MV-4-11 (cell line): ENCODE results near the gene SMIM36.
A peak's percentile ranks its signal among the peaks of the same experiment; 100 is the strongest.
"Not testable (repeated sequence)": the region's sequence is repeated elsewhere in the genome, so short reads cannot be mapped to it uniquely, and the experiment has no call there.

Experiments
- DNase-seq: peaks from one replicate; lab custom pipeline; 2025; lab: John Stamatoyannopoulos, UW

The SMIM36 gene

DNA sequence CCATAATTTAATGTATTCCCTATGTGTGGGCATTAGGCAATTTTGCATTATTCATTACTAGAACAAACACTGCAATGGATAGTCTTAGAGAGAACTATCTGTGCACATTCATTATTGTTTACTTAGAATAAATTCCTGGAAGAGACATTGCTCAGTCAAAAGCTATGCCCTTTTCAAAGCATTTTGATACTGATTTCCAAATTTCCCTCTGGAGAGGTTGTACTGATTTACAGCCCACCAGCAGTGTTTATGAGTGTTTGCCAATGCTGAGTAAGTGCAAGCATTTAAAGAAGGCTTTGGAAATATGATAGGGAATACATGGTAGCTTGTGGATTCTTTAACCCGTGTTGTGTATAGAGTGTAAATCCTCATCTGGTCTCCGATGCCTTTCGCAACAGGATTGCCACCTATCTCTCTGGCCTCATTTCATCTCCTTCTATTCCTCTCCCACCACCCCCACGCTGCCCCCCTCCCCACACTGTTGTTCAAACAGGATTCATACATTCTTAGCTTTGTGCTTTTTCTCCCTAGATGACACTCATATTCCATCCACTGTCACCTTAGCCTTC is 56.3 kb downstream of the SMIM36 start:
- DNase-seq = no peak

DNA sequence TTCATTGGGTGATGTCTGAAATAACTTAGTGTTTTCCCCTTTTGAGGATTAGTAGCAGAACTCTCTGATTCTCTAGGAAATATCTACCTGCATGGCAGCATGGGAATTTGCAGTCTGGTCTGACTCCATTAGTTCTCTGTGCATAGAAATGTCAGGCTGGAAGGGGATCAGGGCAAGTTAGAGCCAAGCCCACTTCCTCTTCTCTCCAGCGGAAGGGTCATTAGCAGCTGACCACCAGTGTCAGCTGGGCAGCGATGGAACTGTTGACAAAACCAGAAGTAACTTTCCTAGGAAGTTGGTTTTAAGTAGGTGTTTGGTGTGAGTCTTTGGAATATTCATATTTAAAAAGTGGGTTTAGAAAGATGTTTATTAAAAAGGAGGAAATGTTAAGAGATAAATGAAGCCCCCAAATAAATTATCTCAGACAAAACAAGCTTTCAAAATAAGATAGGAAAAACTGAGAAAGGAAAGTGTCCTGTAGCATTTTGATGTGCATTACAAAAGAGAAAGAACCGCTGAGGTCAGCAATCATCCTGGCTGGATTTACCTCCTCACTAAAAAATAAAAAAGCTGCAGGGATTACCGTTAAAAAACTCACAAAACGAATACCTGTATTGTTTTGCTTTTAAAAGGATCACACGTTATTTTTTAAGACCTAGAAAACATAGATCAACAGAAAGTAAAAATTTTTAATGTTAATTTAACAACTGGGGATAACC is 57.3 kb downstream of the SMIM36 start:
- peak; percentile 27 for DNase-seq

DNA sequence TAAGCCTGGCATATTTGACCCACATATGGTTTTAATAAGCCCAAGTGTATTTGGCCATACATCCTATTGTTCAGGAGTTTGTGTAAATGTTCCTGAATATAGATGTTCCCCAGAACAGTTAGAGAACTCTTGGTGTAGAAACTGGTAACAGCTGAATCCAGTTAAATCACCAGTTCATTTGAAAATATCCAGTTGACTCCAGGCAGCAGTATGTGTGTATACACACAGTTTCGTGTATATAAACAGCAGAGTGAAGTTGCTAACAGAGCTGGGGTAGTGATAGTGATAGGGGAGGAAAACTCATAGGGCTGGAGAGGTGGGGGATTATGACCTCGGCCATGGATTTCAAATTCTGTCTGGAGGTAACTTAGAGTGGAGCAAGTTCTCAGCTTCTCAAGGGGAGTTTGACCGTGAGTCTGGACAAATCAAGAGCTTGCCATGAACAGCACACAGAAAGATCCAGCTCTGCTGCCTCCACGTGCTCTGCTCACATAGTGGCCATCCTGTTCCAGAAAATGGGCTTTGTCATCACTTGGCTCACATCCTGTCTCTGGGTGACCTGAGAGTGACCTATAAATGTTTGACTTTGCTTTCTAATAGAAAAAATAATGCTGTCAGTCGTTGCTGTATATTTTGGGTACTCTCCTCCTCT is 59.0 kb downstream of the SMIM36 start:
- no peak for DNase-seq

DNA sequence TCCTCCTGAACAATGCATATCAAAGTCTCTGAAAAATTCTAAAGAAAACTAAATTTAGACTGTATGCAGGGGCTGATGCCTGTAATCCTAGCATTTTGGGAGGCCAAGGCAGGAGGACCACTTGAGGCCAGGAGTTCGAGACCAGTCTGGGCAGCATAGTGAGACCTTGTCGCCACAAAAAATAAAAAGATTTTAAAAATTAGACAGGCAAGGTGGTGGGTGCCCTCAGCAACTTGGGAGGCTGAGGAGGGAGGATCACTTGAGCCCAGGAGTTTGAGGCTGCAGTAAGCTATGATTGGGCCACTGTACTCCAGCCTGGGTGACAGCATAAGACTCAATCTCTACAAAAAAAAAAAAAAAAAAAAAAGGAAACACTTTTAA is 59.5 kb downstream of the SMIM36 start:
- DNase-seq = no peak

DNA sequence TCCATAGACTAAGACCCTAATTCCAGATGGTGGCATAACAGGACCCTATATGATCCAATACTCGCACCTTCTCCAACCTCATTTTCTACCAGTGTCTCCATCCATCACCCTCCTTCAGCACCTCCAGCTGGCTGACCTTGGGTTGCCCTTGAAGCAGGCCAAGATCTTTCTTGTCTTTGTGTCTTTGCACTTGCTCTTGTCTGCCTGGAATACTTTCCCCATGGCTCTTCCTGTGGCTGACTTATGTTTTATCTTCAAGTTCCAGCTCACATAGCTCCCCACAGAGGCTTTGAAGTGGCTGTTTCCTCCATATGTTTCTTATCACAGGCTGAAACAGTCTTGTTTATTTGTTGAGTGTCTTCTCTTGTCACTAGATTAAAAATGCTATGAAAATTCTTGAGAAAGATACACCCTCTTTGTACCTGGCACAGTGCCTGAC is 60.0 kb downstream of the SMIM36 start:
- DNase-seq = no peak

DNA sequence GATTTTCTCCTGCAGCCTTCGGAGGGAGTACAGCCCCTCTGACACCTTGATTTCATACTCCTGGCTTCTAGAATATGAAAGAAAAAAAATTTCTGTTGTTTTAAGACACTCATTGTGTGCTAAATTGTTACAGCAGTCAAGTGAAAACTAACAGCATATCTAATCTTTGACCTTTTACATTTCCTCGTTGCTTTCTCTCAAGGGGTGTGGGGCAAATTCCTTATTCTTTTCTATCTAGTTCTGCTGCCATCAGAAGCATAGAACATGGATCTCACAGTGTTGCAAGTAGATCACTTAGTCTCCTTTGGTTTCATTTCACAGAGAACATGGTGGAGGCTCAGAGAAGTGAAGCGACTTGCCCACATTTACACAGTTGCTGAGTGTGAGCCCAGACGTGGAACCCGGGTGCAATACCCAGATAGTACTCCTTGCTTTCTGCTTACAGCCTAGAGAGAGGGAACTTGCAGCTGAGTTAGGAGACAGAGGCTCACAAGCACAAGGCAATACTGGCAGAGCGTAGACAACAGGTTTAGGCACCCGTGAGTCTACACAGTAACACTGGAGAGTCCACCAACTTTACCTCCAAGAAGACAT is 60.9 kb downstream of the SMIM36 start:
- no peak for DNase-seq

DNA sequence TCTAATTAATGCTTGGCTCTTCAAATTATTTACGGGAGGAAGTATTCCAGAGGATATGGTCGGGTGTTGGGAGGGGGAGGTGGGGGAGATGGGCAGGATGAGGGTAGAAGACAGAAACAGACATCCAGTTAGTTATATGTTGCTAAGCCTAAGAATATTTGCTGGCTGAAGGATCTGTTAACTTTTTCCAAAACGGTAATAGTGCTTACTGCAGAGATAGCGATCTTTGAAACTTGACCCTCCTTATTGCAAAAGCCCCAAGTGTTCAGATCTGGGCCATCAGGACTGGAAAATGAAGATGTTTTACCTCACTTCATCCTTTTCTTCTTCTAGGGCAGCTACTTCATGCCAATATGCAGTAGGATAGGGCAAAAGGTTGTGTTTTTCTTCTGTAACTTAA is 62.6 kb downstream of the SMIM36 start:
- no peak for DNase-seq

DNA sequence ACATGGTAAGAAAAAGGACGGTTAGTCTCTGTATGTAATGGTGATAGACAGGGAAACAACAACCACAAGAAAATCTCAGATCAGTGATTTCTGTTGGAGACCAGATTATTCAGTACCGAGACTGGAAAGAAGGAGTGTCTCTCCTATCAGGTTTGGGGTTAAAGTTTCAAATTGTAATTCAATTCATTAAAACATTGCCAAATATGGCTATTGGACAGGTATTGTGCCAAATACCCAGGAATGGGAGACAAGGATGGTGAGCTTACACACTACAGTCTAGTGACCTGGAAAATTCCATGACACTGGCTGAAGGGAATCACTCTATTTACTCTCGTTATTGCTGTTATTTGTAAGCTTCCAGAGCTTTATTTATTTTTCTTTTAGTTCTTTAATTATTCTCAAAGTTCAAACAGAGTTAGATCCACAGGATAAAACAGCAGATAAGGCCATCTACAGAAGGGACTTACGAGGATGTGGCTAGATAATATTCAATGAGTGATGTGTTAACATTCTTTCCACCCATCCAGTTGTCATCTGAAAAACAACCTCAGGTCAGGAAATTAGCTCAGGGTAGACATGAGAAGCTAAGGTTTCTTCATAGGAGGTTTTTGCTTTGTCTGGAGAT is 64.6 kb downstream of the SMIM36 start:
- no peak for DNase-seq

DNA sequence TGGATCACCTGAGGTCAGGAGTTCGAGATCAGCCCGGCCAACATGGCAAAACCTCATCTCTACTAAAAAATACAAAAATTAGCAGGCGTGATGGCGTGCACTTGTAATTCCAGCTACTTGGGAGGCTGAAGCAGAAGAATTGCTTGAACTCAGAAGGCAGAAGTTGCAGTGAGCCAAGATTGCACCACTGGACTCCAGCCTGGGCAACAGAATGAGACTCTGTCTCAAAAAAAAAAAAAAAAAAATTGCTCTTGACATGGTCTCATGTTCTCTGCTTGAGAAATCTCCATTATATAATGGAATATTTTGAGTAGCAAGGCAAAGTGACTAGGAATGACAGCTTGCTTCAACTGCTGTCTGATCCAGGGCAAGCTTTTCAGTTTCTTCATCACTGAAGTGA is 65.2 kb downstream of the SMIM36 start:
- DNase-seq = not testable (repeated sequence)

DNA sequence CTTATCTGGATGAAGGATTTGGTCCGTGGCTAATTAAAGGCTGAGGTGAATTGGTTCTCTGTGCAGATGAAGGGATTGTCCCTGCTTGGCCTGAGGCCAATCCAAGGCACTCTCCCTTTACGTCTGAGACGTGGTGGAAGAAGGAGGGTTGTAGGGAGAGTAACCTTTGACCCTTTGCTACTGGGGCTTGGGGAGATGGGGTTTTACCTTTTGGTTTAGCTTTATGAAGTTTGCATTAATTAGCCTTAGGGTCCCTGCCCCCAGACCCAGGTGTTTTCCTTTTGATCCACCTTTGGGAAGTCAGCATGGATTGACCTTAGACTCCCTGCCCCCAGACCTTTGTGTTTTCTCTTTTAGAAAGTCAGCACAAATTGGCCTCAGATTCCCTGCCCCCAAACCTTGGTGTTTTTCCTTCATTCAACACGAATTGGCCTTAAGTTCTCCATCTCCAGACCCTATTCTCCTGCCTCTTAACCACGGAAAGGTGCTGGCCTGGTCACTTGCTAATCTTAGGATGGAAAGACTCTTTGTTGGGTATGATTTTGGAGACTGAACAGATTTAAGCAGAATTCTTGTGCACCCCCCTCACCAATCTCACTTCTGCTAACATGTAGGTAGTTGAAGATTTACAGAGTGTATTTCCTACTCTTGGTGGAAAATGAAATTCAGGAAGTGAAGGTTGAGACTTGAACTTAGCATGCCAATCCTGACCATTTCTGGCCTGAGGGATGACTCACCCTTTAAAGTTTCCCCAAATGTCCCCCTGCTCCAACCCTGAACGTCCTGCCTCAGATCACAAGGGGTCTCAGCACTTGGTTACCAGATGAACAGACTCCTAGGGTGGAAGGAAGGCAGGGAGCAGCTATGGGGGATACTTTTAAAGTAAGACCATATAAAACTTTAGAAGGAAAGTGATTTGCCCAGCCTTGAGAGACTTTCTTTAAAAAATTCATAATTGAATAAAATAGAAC is 66.5 kb downstream of the SMIM36 start:
- DNase-seq = peak; percentile 78

DNA sequence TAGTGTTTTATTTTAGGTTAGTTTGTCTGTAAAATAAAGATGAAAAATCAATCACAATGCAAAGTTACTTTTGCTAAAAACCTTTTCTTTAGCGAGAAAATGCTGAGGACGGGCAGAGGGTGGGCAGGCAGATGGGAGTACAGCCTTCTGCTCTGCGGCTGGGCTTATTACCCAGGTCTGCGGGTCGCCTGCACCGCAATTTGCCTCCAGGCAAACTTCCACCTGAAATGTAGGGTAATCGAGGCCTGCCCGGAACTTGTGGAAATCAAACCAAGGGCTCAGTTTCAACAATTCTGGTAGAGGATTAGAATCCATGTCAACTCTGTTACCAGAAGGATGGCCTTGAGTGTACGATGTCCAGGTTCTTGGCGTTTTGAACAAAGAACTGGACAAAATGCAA is 67.3 kb downstream of the SMIM36 start:
- no peak for DNase-seq

DNA sequence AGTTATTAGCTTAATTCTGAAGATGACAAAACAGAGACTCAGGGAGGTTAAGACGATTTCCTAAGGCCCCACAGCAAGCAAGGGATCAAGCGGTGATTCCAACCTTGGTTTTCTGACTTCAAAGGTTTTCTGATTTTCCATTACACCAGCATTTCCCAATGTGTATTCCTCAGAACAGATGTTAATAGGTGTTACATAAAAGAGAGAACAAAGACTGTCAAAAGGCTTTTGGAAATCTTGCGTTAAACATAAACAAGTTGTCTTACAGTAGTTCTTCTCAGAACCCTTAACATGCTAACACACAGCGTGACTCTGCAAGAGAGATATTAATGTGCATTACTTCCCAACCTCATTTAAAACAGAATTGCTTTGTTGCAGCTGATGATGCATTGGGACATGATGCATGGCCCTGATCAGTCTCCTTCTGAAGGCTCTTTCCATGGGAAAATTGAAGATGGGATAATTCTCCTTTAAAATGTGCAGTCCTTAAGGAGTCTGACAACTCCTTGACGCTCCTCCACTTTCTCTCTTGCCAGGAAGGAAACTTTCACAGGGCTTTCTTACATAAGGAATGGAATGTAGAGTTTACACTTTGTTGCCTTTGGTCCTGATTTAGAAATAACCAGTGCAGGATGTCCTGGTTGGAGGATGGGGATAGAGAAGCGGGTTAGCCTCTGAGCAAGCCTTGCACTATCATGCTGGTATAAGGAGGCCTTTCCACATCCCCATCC is 68.1 kb downstream of the SMIM36 start:
- DNase-seq = no peak

DNA sequence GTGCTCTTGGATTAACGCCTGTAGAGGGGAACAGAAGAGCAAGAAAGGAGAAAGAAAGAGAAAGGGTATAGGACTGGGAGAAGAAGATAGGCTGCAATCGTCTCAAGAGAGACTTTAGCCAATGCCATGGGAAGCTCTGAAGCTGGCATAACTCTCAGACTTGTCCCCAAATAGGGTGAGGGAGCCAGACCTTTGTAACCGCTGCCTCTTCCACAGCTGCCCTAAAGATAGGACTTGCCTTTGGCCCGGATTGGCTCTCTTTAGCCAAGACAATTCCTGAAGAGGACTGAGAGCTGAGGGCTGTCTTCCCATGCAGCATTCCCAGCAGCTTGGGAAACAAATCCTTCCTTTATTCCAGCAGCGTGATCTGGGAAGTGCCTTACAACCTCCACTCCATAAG is 68.8 kb downstream of the SMIM36 start:
- DNase-seq = no peak

DNA sequence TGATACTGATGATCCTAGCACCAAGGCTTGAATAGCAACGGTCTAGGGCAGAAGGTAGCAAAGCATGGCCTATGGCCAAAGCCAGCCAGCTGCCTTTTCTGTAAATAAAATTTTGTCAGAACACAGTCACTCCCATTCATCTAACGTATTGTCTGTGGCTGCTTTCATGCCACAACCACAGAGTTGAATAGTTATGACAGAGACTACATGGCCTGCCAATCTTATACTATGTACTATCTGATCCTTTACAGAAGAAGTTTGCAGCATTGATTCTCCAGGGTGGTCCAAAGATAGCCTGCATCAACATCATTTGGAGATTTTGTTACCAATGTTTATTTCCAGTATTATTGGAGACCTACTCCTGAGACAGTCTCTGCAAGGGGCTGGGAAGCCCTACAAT is 69.7 kb downstream of the SMIM36 start:
- no peak for DNase-seq

DNA sequence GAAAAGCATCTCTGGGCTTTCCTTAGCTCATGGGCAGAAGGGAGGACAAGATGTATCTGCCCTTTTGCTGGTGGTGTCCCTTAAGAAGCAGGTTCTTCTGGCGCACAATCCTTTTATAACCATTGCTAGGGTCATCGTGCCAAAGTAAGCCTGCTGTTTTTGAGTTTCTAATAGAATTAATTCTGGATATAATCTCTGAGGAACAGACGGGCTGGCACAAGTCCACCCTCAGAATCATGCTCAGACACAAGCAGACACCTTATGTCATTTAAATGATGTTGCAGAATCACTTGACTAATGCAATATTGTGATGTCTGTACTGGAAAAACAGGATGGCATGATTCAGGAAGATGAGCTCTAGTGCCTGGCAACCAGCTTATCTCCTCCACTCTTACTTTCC is 70.9 kb downstream of the SMIM36 start:
- DNase-seq = no peak

DNA sequence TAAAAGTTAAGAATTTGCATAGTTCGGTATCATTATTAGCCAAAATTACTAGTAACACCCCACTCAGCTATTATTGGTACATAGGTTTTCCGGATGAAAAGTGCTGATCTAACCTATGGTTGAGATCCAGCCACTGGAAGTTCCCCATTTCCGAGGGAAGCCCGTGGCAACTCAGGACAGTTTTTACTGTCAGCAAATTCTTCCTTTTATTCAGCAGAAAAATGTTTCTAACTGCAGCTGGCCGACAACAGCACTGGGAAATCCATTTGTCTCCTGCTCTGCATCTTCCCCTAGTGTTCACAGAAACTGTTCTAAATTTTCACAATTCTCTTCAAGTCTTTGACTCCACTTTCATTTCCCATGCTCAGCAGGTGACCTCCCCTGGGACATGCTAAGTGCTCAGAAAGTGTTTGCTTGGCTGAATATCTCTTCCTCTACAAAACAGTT is 74.1 kb downstream of the SMIM36 start:
- peak; percentile 24 for DNase-seq

DNA sequence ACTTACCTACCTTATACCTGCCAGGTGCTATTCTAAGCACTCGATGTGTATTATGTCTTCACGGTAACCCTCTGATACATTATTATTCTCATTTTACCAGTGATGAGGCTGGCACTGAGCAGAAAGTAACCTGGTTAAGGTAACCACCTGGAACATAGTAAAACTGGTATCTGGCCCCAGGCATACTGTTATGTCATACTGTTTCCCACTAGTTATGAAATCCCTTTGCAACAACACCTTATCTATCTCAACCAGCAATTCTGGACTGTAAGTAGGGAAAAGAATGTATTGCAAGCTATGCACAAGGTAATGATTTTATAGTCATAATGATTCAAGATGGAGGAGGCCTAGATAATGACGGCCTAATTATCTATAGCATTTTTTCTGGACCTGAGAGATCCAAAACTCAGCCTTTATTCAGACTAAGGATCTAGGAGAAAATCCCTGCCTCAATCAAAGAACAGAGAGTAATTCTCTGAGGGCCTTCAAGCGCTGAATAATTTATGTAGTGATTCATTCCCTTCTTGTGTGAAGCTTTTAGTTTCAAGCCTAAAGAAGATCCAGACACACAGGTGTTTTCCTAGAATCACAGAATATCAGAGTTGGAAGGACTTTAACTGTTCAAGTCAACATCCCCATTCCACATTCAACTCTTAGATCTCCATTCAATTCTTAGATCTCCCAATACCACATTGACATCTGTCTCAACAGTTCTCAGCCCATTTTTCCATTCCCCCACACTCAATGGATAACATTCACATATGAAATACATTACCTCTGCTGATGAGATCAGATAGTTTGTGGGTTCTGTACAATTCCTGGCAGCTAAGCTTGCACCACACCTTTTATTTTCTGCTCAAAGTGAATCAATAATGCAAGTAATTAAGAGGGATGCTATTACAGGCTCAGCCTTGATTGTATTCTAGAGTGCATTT is 74.8 kb downstream of the SMIM36 start:
- DNase-seq = no peak

DNA sequence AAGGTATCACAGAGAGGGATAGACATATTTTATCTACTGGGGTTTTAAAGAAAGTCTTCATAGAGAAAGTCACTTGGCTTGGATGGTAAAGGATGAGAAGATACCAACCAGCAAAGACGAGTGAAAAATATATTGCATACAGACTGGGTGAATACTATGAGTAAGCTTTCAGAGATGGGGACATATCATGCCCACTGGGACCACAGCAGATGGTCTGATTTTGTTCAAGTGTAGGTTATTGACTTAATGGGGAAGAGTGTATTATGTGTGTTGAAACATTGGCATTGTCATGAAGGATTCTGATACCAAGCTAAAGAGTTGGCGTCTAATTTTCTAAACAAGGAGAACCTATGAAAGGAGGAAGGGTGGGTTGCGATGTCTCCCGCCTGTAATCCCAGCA is 75.8 kb downstream of the SMIM36 start:
- peak; percentile 10 for DNase-seq

DNA sequence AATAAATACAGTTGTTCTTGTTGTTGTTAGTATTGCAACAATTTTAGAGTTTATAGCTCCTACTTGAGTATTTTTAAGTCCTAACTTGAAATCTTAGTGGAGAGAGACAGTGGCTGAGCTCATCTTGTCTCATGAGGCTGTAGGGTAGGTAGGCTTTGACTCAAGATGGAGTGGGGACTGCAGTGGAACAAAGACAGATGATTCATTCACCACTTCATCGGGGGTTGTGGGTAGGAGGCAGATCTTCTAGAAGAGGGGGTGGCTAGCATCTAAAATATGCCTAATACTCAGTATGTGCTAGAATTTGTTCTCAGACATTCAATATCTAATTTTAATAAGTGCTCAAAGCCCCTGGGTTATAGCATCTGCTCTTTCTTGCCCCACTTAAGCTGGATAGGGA is 76.5 kb downstream of the SMIM36 start:
- DNase-seq = no peak
